ENCODE data around the gene PDE1C.

The PDE1C gene

DNA sequence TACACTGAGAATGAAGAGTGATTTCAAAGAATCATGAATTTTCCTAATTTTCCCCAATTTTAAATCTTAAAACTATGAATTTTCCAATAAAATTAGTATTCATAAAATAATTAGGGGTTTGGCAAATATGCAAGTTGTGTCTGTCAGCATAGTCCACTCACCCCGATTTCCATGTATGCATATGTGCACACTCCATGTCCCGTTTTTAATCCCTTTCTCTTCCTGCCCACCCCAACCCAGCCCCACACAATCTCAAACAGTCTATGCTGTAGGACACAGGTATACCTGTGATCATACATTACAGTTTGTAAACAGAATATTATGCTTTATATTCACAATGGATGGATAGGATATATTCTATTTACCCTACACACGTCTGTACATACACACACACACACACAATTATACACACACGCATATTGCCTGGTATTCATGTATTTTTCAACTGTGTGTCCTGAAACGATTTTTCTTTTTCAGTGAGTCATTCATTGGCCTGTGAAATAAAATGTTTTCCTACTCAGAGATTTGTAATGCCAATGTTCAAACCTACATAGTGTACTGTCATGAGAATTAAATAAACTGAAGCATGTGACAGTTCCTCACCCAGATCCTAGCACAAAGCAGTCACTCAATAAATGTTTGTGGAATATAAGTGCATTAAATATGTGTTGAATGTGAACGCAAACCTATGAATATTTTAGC, 144.3 kb downstream of the PDE1C start:
- H2AFZ ChIP-seq (ENCODE audit: insufficient read depth, low read length, poor library complexity), result no peak overlapping the region
- H3K9ac ChIP-seq (ENCODE audit: low read length), result no peak overlapping the region
- H4K8ac ChIP-seq (ENCODE audit: low read depth, low read length), result no peak overlapping the region
- H3K36me3 ChIP-seq (ENCODE audit: control insufficient read depth in 1 of 2, insufficient read depth in 2 of 2, low read length in 2 of 2), result no peaks in the 10 kb centered on the region
- H2BK120ac ChIP-seq (ENCODE audit: insufficient read depth, low read length, poor library complexity), result no peak overlapping the region
- no CpG with 5 or more reads among the region's 6 CpGs for WGBS (ENCODE audit: extremely low coverage, insufficient coverage, insufficient read length)
- no peaks in the 10 kb centered on the region for H3K79me1 ChIP-seq (ENCODE audit: low read length)
- no peaks in the 10 kb centered on the region for H3K9me3 ChIP-seq (ENCODE audit: insufficient read depth, low read depth, low read length)
- DNase-seq, result no peak
- no peak overlapping the region for H2BK12ac ChIP-seq (ENCODE audit: low read length)
- no peak overlapping the region for H4K12ac ChIP-seq (ENCODE audit: low read depth, low read length)
- no peak overlapping the region for H3K4ac ChIP-seq (ENCODE audit: low read depth, low read length)
- no peak overlapping the region for H3K4me2 ChIP-seq (ENCODE audit: low read length)
- no peaks in the 10 kb centered on the region for H3K4me1 ChIP-seq (ENCODE audit: control insufficient read depth in 1 of 2, insufficient read depth in 2 of 2, low read length in 2 of 2)
- no peak overlapping the region for H3K18ac ChIP-seq (ENCODE audit: low read length)
- H3K27me3 ChIP-seq (ENCODE audit: insufficient read depth, low read length), result no peaks in the 10 kb centered on the region
- H2AK5ac ChIP-seq (ENCODE audit: low read length), result no peak overlapping the region
- H2BK5ac ChIP-seq (ENCODE audit: low read depth, low read length, poor library complexity), result no peak overlapping the region
- H3K23ac ChIP-seq (ENCODE audit: low read length), result no peak overlapping the region
- H3K4me3 ChIP-seq (ENCODE audit: low read depth, low read length), result no peak overlapping the region
- no peak overlapping the region for H3K14ac ChIP-seq (ENCODE audit: low read length)
- H3K27ac ChIP-seq (ENCODE audit: low read depth, low read length), result no peak overlapping the region
- no peak overlapping the region for H4K91ac ChIP-seq (ENCODE audit: low read depth, low read length)
- H3K79me2 ChIP-seq (ENCODE audit: control insufficient read depth, insufficient read depth, low read length, poor library complexity), result no peaks in the 10 kb centered on the region

DNA sequence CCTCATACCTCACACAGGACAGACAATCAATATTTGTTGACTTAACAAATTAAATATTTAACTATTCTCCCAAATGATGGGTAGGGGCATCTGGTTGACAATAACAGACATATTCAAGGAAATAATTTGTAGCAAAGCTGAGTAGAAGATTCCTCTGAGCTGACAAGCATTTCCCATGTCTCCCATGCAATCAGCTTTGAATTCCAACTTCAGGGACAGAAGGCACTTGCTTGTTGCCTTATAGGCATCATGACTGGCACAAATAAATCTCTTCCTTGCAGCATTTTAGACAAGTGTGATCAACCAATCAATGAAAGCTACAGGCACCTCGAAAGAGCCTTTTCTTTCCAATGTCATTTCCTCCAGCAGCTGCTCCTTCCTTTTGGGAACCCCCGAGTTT, 146.0 kb downstream of the PDE1C start:
- H3K27ac ChIP-seq (ENCODE audit: low read depth, low read length), result no peak overlapping the region
- H3K79me2 ChIP-seq (ENCODE audit: control insufficient read depth, insufficient read depth, low read length, poor library complexity), result no peaks in the 10 kb centered on the region
- no peak overlapping the region for H3K4ac ChIP-seq (ENCODE audit: low read depth, low read length)
- no peak overlapping the region for H2BK120ac ChIP-seq (ENCODE audit: insufficient read depth, low read length, poor library complexity)
- no peak overlapping the region for H4K12ac ChIP-seq (ENCODE audit: low read depth, low read length)
- H3K36me3 ChIP-seq (ENCODE audit: control insufficient read depth in 1 of 2, insufficient read depth in 2 of 2, low read length in 2 of 2), result no peaks in the 10 kb centered on the region
- H3K18ac ChIP-seq (ENCODE audit: low read length), result no peak overlapping the region
- no CpG with 5 or more reads among the region's 2 CpGs for WGBS (ENCODE audit: extremely low coverage, insufficient coverage, insufficient read length)
- no peak overlapping the region for H4K8ac ChIP-seq (ENCODE audit: low read depth, low read length)
- no peak overlapping the region for H3K23ac ChIP-seq (ENCODE audit: low read length)
- no peak overlapping the region for H2AK5ac ChIP-seq (ENCODE audit: low read length)
- H3K14ac ChIP-seq (ENCODE audit: low read length), result no peak overlapping the region
- H3K4me2 ChIP-seq (ENCODE audit: low read length), result no peak overlapping the region
- H2BK12ac ChIP-seq (ENCODE audit: low read length), result no peak overlapping the region
- no peaks in the 10 kb centered on the region for H3K9me3 ChIP-seq (ENCODE audit: insufficient read depth, low read depth, low read length)
- no peaks in the 10 kb centered on the region for H3K79me1 ChIP-seq (ENCODE audit: low read length)
- H3K9ac ChIP-seq (ENCODE audit: low read length), result no peak overlapping the region
- no peak overlapping the region for H2AFZ ChIP-seq (ENCODE audit: insufficient read depth, low read length, poor library complexity)
- no peak overlapping the region for H3K4me3 ChIP-seq (ENCODE audit: low read depth, low read length)
- H4K91ac ChIP-seq (ENCODE audit: low read depth, low read length), result no peak overlapping the region
- no peak overlapping the region for H2BK5ac ChIP-seq (ENCODE audit: low read depth, low read length, poor library complexity)
- H3K4me1 ChIP-seq (ENCODE audit: control insufficient read depth in 1 of 2, insufficient read depth in 2 of 2, low read length in 2 of 2), result no peaks in the 10 kb centered on the region
- H3K27me3 ChIP-seq (ENCODE audit: insufficient read depth, low read length), result no peaks in the 10 kb centered on the region
- DNase-seq, result no peak

DNA sequence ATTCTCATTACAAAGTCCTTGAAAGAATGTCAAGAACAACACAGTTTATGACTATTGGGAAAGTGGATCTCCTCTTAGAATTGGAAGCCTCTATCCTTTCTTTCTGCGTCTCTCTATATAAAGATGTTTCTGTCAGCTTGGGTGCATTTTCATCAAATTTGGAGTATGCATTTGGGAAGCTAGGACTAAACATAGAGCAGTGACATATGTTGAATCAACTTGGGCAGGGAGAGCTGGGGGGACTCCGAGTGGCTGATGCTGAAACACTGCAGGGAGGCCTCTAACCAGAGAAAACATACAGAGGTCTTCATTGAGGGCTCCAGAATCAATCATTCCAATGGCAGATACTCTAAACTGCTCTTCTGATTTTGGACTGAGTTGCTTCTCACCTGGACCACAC, 147.4 kb downstream of the PDE1C start:
- WGBS (ENCODE audit: extremely low coverage, insufficient coverage, insufficient read length), result no CpG with 5 or more reads among the region's 2 CpGs

DNA sequence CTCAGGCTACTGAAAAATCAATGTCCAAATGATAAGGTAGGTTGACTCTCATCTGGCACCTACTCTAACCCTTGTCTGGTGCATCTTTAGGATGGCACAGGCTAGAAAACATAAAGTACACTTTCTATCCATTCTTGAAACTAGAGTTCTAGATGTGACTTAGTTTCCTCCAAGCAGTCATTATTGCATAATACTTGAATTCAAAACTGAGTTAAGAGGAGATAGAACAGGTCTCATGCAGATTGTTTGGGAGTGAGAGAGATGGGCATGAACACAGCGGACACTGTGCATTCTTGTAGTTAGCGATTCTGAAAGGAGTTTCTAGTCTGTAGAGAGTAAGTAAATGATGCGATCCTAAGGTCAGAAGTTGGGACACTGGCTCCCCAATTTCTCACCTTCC, 149.2 kb downstream of the PDE1C start:
- H2AFZ ChIP-seq (ENCODE audit: insufficient read depth, low read length, poor library complexity), result no peak overlapping the region
- H3K79me1 ChIP-seq (ENCODE audit: low read length), result no peaks in the 10 kb centered on the region
- H3K9ac ChIP-seq (ENCODE audit: low read length), result no peak overlapping the region
- H3K27me3 ChIP-seq (ENCODE audit: insufficient read depth, low read length), result no peaks in the 10 kb centered on the region
- no peak overlapping the region for H4K8ac ChIP-seq (ENCODE audit: low read depth, low read length)
- H2AK5ac ChIP-seq (ENCODE audit: low read length), result no peak overlapping the region
- no CpG with 5 or more reads among the region's 3 CpGs for WGBS (ENCODE audit: extremely low coverage, insufficient coverage, insufficient read length)
- H3K4me1 ChIP-seq (ENCODE audit: control insufficient read depth in 1 of 2, insufficient read depth in 2 of 2, low read length in 2 of 2), result no peaks in the 10 kb centered on the region
- no peak overlapping the region for H2BK12ac ChIP-seq (ENCODE audit: low read length)
- no peaks in the 10 kb centered on the region for H3K36me3 ChIP-seq (ENCODE audit: control insufficient read depth in 1 of 2, insufficient read depth in 2 of 2, low read length in 2 of 2)
- H3K9me3 ChIP-seq (ENCODE audit: insufficient read depth, low read depth, low read length), result no peaks in the 10 kb centered on the region
- DNase-seq, result no peak
- no peak overlapping the region for H3K4me3 ChIP-seq (ENCODE audit: low read depth, low read length)
- no peak overlapping the region for H4K12ac ChIP-seq (ENCODE audit: low read depth, low read length)
- no peaks in the 10 kb centered on the region for H3K79me2 ChIP-seq (ENCODE audit: control insufficient read depth, insufficient read depth, low read length, poor library complexity)
- no peak overlapping the region for H4K91ac ChIP-seq (ENCODE audit: low read depth, low read length)
- H2BK120ac ChIP-seq (ENCODE audit: insufficient read depth, low read length, poor library complexity), result no peak overlapping the region
- H3K14ac ChIP-seq (ENCODE audit: low read length), result no peak overlapping the region
- H3K27ac ChIP-seq (ENCODE audit: low read depth, low read length), result no peak overlapping the region
- H3K4me2 ChIP-seq (ENCODE audit: low read length), result no peak overlapping the region
- no peak overlapping the region for H3K23ac ChIP-seq (ENCODE audit: low read length)
- no peak overlapping the region for H2BK5ac ChIP-seq (ENCODE audit: low read depth, low read length, poor library complexity)
- no peak overlapping the region for H3K4ac ChIP-seq (ENCODE audit: low read depth, low read length)
- H3K18ac ChIP-seq (ENCODE audit: low read length), result no peak overlapping the region

More for the DNA sequence above, 147.4 kb downstream of the PDE1C start:
- Histone ChIP-seq H3K79me2 (ENCODE audit: control insufficient read depth, insufficient read depth, low read length, poor library complexity) (no peaks in the 10 kb centered on the region), H3K9me3 (ENCODE audit: insufficient read depth, low read depth, low read length) (no peaks in the 10 kb centered on the region), H2BK120ac (ENCODE audit: insufficient read depth, low read length, poor library complexity) (no peak overlapping the region), H3K23ac (ENCODE audit: low read length) (no peak overlapping the region), H3K9ac (ENCODE audit: low read length) (no peak overlapping the region), H3K4ac (ENCODE audit: low read depth, low read length) (no peak overlapping the region), H2AK5ac (ENCODE audit: low read length) (no peak overlapping the region), H2BK12ac (ENCODE audit: low read length) (no peak overlapping the region), H4K12ac (ENCODE audit: low read depth, low read length) (no peak overlapping the region), H3K14ac (ENCODE audit: low read length) (no peak overlapping the region), H3K18ac (ENCODE audit: low read length) (no peak overlapping the region), H3K27ac (ENCODE audit: low read depth, low read length) (no peak overlapping the region), H4K8ac (ENCODE audit: low read depth, low read length) (no peak overlapping the region), H3K4me2 (ENCODE audit: low read length) (no peak overlapping the region), H4K91ac (ENCODE audit: low read depth, low read length) (no peak overlapping the region), H2BK5ac (ENCODE audit: low read depth, low read length, poor library complexity) (no peak overlapping the region), H3K4me3 (ENCODE audit: low read depth, low read length) (no peak overlapping the region), H3K79me1 (ENCODE audit: low read length) (no peaks in the 10 kb centered on the region), H3K4me1 (ENCODE audit: control insufficient read depth in 1 of 2, insufficient read depth in 2 of 2, low read length in 2 of 2) (no peaks in the 10 kb centered on the region), H3K36me3 (ENCODE audit: control insufficient read depth in 1 of 2, insufficient read depth in 2 of 2, low read length in 2 of 2) (no peaks in the 10 kb centered on the region), H2AFZ (ENCODE audit: insufficient read depth, low read length, poor library complexity) (no peak overlapping the region), H3K27me3 (ENCODE audit: insufficient read depth, low read length) (no peaks in the 10 kb centered on the region)
- DNase-seq, result no peak
